Activated CD4-positive, alpha-beta T cell treated with anti-CD3 and anti-CD28 coated beads, Interleukin-2, amount 50 U/mL, for 48 hours (primary cell): ENCODE data around the gene SHLD2.
"Not testable (repeated sequence)": the region's sequence is repeated elsewhere in the genome, so short reads cannot be mapped to it uniquely, and the experiment has no call there.

Experiments used
- DNase-seq, 2 experiments: peaks; one replicate each; pipeline ENCODE4 v3.0.0-alpha.2; 2020

Gene SHLD2

GRCh38 chr10:87149020-87149609 is 54.1 kb downstream of the SHLD2 start:
- DNase-seq = not testable (repeated sequence)

- not testable (repeated sequence) for DNase-seq
Observed at GRCh38 chr10:87151516-87151915, 56.5 kb downstream of the SHLD2 start.

- DNase-seq = not testable (repeated sequence)
Observed at GRCh38 chr10:87156841-87157240, 61.8 kb downstream of the SHLD2 start.

- not testable (repeated sequence) for DNase-seq
Observed at GRCh38 chr10:87157821-87158220, 62.8 kb downstream of the SHLD2 start.

- not testable (repeated sequence) for DNase-seq
Observed at GRCh38 chr10:87162703-87163293, 67.8 kb downstream of the SHLD2 start.

GRCh38 chr10:87163414-87163813 is 68.4 kb downstream of the SHLD2 start:
- not testable (repeated sequence) for DNase-seq

GRCh38 chr10:87169857-87170256 is 74.9 kb downstream of the SHLD2 start:
- DNase-seq = not testable (repeated sequence)

- not testable (repeated sequence) for DNase-seq
Observed at GRCh38 chr10:87170705-87171104, 75.7 kb downstream of the SHLD2 start.

GRCh38 chr10:87171670-87172069 is 76.7 kb downstream of the SHLD2 start:
- not testable (repeated sequence) for DNase-seq

- DNase-seq = not testable (repeated sequence)
Observed at GRCh38 chr10:87172178-87172577, 77.2 kb downstream of the SHLD2 start.

- DNase-seq = not testable (repeated sequence)
Observed at GRCh38 chr10:87177587-87177986, 82.6 kb downstream of the SHLD2 start.

- DNase-seq = not testable (repeated sequence)
Observed at GRCh38 chr10:87184421-87184820, 89.4 kb downstream of the SHLD2 start.

- not testable (repeated sequence) for DNase-seq
Observed at GRCh38 chr10:87186016-87186415, 91.0 kb downstream of the SHLD2 start.

GRCh38 chr10:87187573-87187972 is 92.6 kb downstream of the SHLD2 start:
- not testable (repeated sequence) for DNase-seq

- not testable (repeated sequence) for DNase-seq
Observed at GRCh38 chr10:87191841-87192240, 96.8 kb downstream of the SHLD2 start.

GRCh38 chr10:87200924-87201323 is 105.9 kb downstream of the SHLD2 start:
- DNase-seq = not testable (repeated sequence)

- not testable (repeated sequence) for DNase-seq
Observed at GRCh38 chr10:87204801-87205200, 109.8 kb downstream of the SHLD2 start.

GRCh38 chr10:87206922-87207321 is 111.9 kb downstream of the SHLD2 start:
- not testable (repeated sequence) for DNase-seq

GRCh38 chr10:87210309-87210708 is 115.3 kb downstream of the SHLD2 start:
- DNase-seq = not testable (repeated sequence)

- DNase-seq = not testable (repeated sequence)
Observed at GRCh38 chr10:87211848-87212247, 116.8 kb downstream of the SHLD2 start.

GRCh38 chr10:87213150-87213765 is 118.3 kb downstream of the SHLD2 start:
- not testable (repeated sequence) for DNase-seq

- not testable (repeated sequence) for DNase-seq
Observed at GRCh38 chr10:87213806-87214205, 118.8 kb downstream of the SHLD2 start.

- DNase-seq = not testable (repeated sequence)
Observed at GRCh38 chr10:87216120-87216519, 121.1 kb downstream of the SHLD2 start.

GRCh38 chr10:87219370-87219769 is 124.4 kb downstream of the SHLD2 start:
- not testable (repeated sequence) for DNase-seq
